Stimulated activated CD4-positive, alpha-beta T cell treated with anti-CD3 and anti-CD28 coated beads, Interleukin-4, amount 100 ng/mL, for 24 hours (primary cell): ENCODE data around the gene PLCL1.
"Not testable (repeated sequence)": the region's sequence is repeated elsewhere in the genome, so short reads cannot be mapped to it uniquely, and the experiment has no call there.

Experiments
- DNase-seq: peaks from one replicate; pipeline ENCODE4 v3.0.0-alpha.2; 2020

PLCL1 gene

GRCh38 chr2:198012025-198012424, 207.6 kb downstream of the PLCL1 start:
- DNase-seq, result no peak

- DNase-seq, result no peak
Observed at GRCh38 chr2:198016243-198016642, 211.8 kb downstream of the PLCL1 start.

GRCh38 chr2:198017068-198017467, 212.7 kb downstream of the PLCL1 start:
- no peak for DNase-seq

GRCh38 chr2:198028955-198029354, 224.6 kb downstream of the PLCL1 start:
- no peak for DNase-seq

- DNase-seq, result not testable (repeated sequence)
Observed at GRCh38 chr2:198029576-198029975, 225.2 kb downstream of the PLCL1 start.

GRCh38 chr2:198033626-198034025, 229.2 kb downstream of the PLCL1 start:
- DNase-seq, result no peak

- DNase-seq, result no peak
Observed at GRCh38 chr2:198036029-198036879, 231.9 kb downstream of the PLCL1 start.

- no peak for DNase-seq
Observed at GRCh38 chr2:198040835-198041234, 236.4 kb downstream of the PLCL1 start.

- DNase-seq, result no peak
Observed at GRCh38 chr2:198042189-198042588, 237.8 kb downstream of the PLCL1 start.

- no peak for DNase-seq
Observed at GRCh38 chr2:198044777-198045176, 240.4 kb downstream of the PLCL1 start.

GRCh38 chr2:198045227-198045626, 240.8 kb downstream of the PLCL1 start:
- no peak for DNase-seq

GRCh38 chr2:198052741-198053140, 248.3 kb downstream of the PLCL1 start:
- DNase-seq, result no peak

GRCh38 chr2:198053148-198053547, 248.8 kb downstream of the PLCL1 start:
- no peak for DNase-seq

- DNase-seq, result no peak
Observed at GRCh38 chr2:198053776-198054175, 249.4 kb downstream of the PLCL1 start.

- DNase-seq, result peak; percentile 54
Observed at GRCh38 chr2:198054299-198054698, 249.9 kb downstream of the PLCL1 start.

- DNase-seq, result no peak
Observed at GRCh38 chr2:198055716-198056115, 251.3 kb downstream of the PLCL1 start.

- no peak for DNase-seq
Observed at GRCh38 chr2:198056836-198057235, 252.4 kb downstream of the PLCL1 start.

- DNase-seq, result no peak
Observed at GRCh38 chr2:198059800-198060199, 255.4 kb downstream of the PLCL1 start.

- no peak for DNase-seq
Observed at GRCh38 chr2:198060277-198060676, 255.9 kb downstream of the PLCL1 start.

GRCh38 chr2:198062826-198063225, 258.4 kb downstream of the PLCL1 start:
- no peak for DNase-seq

- no peak for DNase-seq
Observed at GRCh38 chr2:198063242-198063641, 258.8 kb downstream of the PLCL1 start.

GRCh38 chr2:198065322-198065721, 260.9 kb downstream of the PLCL1 start:
- no peak for DNase-seq

GRCh38 chr2:198066597-198066996, 262.2 kb downstream of the PLCL1 start:
- no peak for DNase-seq

- DNase-seq, result no peak
Observed at GRCh38 chr2:198072655-198073054, 268.3 kb downstream of the PLCL1 start.

GRCh38 chr2:198073253-198073652, 268.9 kb downstream of the PLCL1 start:
- DNase-seq, result no peak
